Vagina (tissue), 2 donors: ENCODE measurements around the gene CRPPA. TPM values are rescaled to one million over a fixed set of nuclear protein-coding genes. Genes with fewer than 3 reads are reported as not detected.
A peak's percentile ranks its signal among the peaks of the same experiment; 100 is the strongest.

Experiments
- DNase-seq, 2 donors: peaks; one replicate each; pipeline ENCODE4 v3.0.0-alpha.2; 2017; ENCODE audit errors: extremely low spot score in 2 of 2
- H3K27ac ChIP-seq: fragments of 200-600 bp; sonication (generic); one replicate; pipeline ENCODE4 v1.5.1; 2019
- H3K27me3 ChIP-seq: fragments of 200-600 bp; sonication (generic); one replicate; pipeline ENCODE4 v1.5.1; 2019
- H3K36me3 ChIP-seq, 2 donors: fragments of 200-600 bp; sonication (generic); one replicate each; pipeline ENCODE4 v1.5.1; 2017 to 2019
- H3K4me1 ChIP-seq: fragments of 200-600 bp; sonication (generic); one replicate; pipeline ENCODE4 v1.5.1; 2019
- H3K4me3 ChIP-seq, 2 donors: fragments of 200-600 bp; sonication (generic); 1 replicate in 1 of 2; 2 replicates in 1 of 2; pipeline ENCODE4 v1.5.1; 2016 to 2019
- H3K9me3 ChIP-seq: fragments of 200-600 bp; sonication (generic); one replicate; pipeline ENCODE4 v1.5.1; 2019
- POLR2A ChIP-seq, 2 donors: fragments of 450-650 bp; IDR thresholded peaks; one replicate each; pipeline ENCODE4 v1.6.1; 2017; ENCODE audit warnings: antibody characterized with exemption in 2 of 2, mild to moderate bottlenecking in 2 of 2, moderate library complexity in 2 of 2
- POLR2AphosphoS5 ChIP-seq, 2 donors: sonication (generic); formaldehyde crosslinking; IDR thresholded peaks; one replicate each; pipeline ENCODE4 v1.9.0; 2017; ENCODE audit warnings: antibody characterized with exemption in 2 of 2, mild to moderate bottlenecking in 2 of 2, low read depth in 1 of 2; ENCODE audit not compliant: insufficient read depth in 1 of 2
- intact Hi-C: fragments of 100-400 bp; cut with DNase I; formaldehyde crosslinking; loops from one replicate; pipeline ENCODE4 v1.15.1; 2023
- total RNA-seq: library from RNA; depleted of rRNA; stranded (reverse); fragments of >200 nt; gene quantifications from one replicate; pipeline ENCODE4 v1.2.3, GENCODE V29; 2016
- TF ChIP-seq, protein P1 (sequence below), 3 experiments: fragments of 450-650 bp in 2 of 3; fragments of 200-600 bp in 1 of 3; sonication (generic) in 1 of 3; IDR thresholded peaks; one replicate each; pipeline ENCODE4 v1.5.1; 2017 to 2019; ENCODE audit warnings: antibody characterized with exemption in 3 of 3, mild to moderate bottlenecking in 2 of 3, moderate library complexity in 2 of 3

Gene CRPPA
- total RNA-seq, 1 donor from 2014 or later, result 1.2 TPM

- Histone ChIP-seq H3K4me3 (no peak overlapping the region), H3K36me3 (peaks cover 0 to 6% of the 10 kb centered on the region in 2 donors), H3K4me1 (no peaks in the 10 kb centered on the region), H3K27ac (no peak overlapping the region), H3K9me3 (peaks cover 4% of the 10 kb centered on the region), H3K27me3 (no peaks in the 10 kb centered on the region)
- intact Hi-C loops, result no loop called here
- DNase-seq, result no peak
- TF ChIP-seq POLR2AphosphoS5 (IDR thresholded peaks at IDR 0.05; ENCODE audit: insufficient read depth in 1 of 2, low read depth in 1 of 2), result no peak
Observed at GRCh38 chr7:16404636-16405035, 16.7 kb downstream of the CRPPA start.

DNA sequence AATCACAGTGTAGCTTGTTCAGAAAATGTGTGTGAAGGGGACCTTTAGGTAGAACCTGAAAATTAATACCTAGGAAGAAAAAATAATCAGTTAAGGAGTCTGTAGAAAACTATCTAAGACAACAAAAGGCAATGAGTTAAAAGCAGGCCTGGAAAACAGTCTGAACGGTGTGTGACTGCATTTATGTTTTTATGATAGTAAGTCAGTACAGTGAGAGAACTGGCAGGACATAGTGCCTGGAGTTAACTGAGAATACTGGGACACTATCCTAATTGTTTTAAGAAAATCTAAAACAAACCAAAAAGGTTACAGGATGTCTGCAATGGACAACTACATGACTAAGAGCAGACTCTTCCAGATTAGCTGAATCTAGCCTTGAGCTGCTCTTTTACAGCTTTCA, 17.9 kb downstream of the CRPPA start:
- peaks cover 0 to 6% of the 10 kb centered on the region in 2 donors for H3K36me3 ChIP-seq
- TF ChIP-seq POLR2AphosphoS5 (IDR thresholded peaks at IDR 0.05; ENCODE audit: insufficient read depth in 1 of 2, low read depth in 1 of 2) (no peak), POLR2A (IDR thresholded peaks at IDR 0.05) (no peak)
- TF ChIP-seq, protein P1, sequence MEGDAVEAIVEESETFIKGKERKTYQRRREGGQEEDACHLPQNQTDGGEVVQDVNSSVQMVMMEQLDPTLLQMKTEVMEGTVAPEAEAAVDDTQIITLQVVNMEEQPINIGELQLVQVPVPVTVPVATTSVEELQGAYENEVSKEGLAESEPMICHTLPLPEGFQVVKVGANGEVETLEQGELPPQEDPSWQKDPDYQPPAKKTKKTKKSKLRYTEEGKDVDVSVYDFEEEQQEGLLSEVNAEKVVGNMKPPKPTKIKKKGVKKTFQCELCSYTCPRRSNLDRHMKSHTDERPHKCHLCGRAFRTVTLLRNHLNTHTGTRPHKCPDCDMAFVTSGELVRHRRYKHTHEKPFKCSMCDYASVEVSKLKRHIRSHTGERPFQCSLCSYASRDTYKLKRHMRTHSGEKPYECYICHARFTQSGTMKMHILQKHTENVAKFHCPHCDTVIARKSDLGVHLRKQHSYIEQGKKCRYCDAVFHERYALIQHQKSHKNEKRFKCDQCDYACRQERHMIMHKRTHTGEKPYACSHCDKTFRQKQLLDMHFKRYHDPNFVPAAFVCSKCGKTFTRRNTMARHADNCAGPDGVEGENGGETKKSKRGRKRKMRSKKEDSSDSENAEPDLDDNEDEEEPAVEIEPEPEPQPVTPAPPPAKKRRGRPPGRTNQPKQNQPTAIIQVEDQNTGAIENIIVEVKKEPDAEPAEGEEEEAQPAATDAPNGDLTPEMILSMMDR (IDR thresholded peaks at IDR 0.05), result no peak
- intact Hi-C loops, result no loop called here
- peaks cover 4% of the 10 kb centered on the region for H3K9me3 ChIP-seq
- no peak overlapping the region for H3K4me3 ChIP-seq
- no peak for DNase-seq
- no peaks in the 10 kb centered on the region for H3K4me1 ChIP-seq
- H3K27ac ChIP-seq, result no peak overlapping the region
- H3K27me3 ChIP-seq, result no peaks in the 10 kb centered on the region

DNA sequence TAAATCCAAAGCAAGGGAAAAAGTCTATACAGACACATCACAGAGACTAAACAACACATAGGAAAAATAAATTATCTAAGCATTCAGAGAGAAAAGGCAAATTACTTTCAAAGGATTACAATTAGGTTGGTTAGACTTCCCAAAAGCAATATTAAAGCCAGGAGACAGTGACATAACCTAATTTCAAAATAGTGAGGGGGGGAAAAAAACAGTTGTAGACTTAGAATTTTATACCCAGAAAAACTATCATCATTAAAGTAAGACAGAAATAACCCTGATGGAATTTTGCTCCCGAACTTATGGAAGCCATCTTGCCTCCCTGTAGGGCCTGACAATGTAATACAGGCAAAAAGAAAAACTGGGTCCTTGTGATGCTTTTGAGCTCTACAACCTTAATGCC, 18.4 kb downstream of the CRPPA start:
- H3K36me3 ChIP-seq, result peaks cover 0 to 6% of the 10 kb centered on the region in 2 donors
- no peaks in the 10 kb centered on the region for H3K27me3 ChIP-seq
- no peak for DNase-seq
- no peak overlapping the region for H3K27ac ChIP-seq
- no peak overlapping the region for H3K4me3 ChIP-seq
- intact Hi-C loops, result no loop called here
- peaks cover 4% of the 10 kb centered on the region for H3K9me3 ChIP-seq
- H3K4me1 ChIP-seq, result no peaks in the 10 kb centered on the region
- TF ChIP-seq POLR2AphosphoS5 (IDR thresholded peaks at IDR 0.05; ENCODE audit: insufficient read depth in 1 of 2, low read depth in 1 of 2), result no peak
- TF ChIP-seq, protein P1 (IDR thresholded peaks at IDR 0.05), result no peak
- no peak for TF ChIP-seq POLR2A (IDR thresholded peaks at IDR 0.05)

DNA sequence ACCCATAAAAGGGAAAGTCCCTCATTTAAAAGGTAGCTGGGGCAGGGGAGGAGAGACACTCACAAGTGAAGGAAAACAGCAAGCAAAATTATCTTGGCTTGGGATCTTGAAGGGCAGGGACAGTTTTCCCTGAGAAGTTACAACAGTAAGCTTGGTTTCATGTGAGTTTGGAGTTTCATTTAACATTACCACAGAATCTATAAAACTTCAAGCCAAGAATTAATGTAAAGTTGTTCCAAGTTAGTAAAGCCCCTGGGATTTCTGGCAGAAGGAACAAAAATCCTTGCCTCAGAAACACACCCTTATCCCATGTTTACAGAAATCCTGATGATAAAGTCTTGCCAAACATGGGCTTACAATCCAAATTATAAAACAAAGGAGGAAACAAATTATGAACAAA, 19.2 kb downstream of the CRPPA start:
- TF ChIP-seq, protein P1 (IDR thresholded peaks at IDR 0.05), result no peak
- TF ChIP-seq POLR2AphosphoS5 (IDR thresholded peaks at IDR 0.05; ENCODE audit: insufficient read depth in 1 of 2, low read depth in 1 of 2) (peak in 1 of 2 donors; percentile 13), POLR2A (IDR thresholded peaks at IDR 0.05) (no peak)
- Histone ChIP-seq H3K27me3 (no peaks in the 10 kb centered on the region), H3K27ac (no peak overlapping the region), H3K4me1 (no peaks in the 10 kb centered on the region), H3K9me3 (peaks cover 4% of the 10 kb centered on the region), H3K4me3 (no peak overlapping the region), H3K36me3 (peaks cover 0 to 6% of the 10 kb centered on the region in 2 donors)
- DNase-seq, result no peak
- intact Hi-C loops, result no loop called here

DNA sequence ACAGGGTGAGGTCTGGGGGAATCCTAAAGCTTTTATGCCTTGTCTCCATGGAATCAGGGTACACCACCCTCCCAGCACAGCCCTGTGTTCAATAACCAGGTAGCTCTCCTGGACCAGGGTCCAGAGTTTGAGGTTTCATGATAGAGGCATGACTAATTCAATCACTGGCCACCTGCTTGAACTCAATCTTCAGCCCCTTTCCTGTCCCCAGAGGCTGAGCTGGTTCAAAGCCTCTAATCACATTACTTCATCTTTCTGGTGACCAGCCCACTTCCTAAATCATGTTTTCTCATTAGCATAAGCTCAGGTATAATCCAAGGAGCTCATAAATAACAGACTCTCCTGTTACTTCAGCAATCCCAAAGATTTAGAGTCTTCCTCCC, 20.5 kb downstream of the CRPPA start:
- DNase-seq, result no peak
- Histone ChIP-seq H3K27me3 (no peaks in the 10 kb centered on the region), H3K9me3 (peaks cover 4% of the 10 kb centered on the region), H3K36me3 (peaks cover 0 to 6% of the 10 kb centered on the region in 2 donors), H3K4me1 (no peaks in the 10 kb centered on the region), H3K27ac (no peak overlapping the region), H3K4me3 (no peak overlapping the region)
- TF ChIP-seq POLR2AphosphoS5 (IDR thresholded peaks at IDR 0.05; ENCODE audit: insufficient read depth in 1 of 2, low read depth in 1 of 2), result no peak
- TF ChIP-seq, protein P1 (IDR thresholded peaks at IDR 0.05), result no peak
- TF ChIP-seq POLR2A (IDR thresholded peaks at IDR 0.05), result no peak
- intact Hi-C loops, result no loop called here
